K562 (cell line): ENCODE results near the gene FAM124A. TPM values are rescaled to one million over a fixed set of nuclear protein-coding genes. Genes with fewer than 3 reads are reported as not detected.

Experiments
- ATAC-seq: fragments of 200-7000 bp; cut with Tn5 transposase; 3 replicates; pipeline ENCODE4 v1.9.1; 2020; ENCODE audit warnings: moderate library complexity
- BruUV-seq: library from RNA; stranded (reverse); fragments of 400-500 nt; replicated peaks from 2 replicates; lab custom pipeline; 2021; lab: Mats Ljungman, UMichigan
- CTCF ChIA-PET: fragments of 300-600 bp; formaldehyde crosslinking; extraction: SDS; loops from one replicate; lab custom pipeline; 2021; ENCODE audit warnings: low intra/inter-chr PET ratio; lab: Yijun Ruan, JAX
- POLR2A ChIA-PET: fragments of 300-600, 350-650 bp; sonication (Branson Sonifier 250); formaldehyde crosslinking; extraction: SDS; loops from one replicate; lab custom pipeline; 2021; ENCODE audit warnings: antibody characterized with exemption, inconsistent platforms; lab: Yijun Ruan, JAX
- DNase-seq, 4 experiments: peaks; one replicate each; pipeline versions ENCODE4 v3.0.0 to v3.0.0-alpha.2; 2011 to 2018; ENCODE audit warnings: low spot score in 3 of 4, mixed read lengths in 3 of 4; ENCODE audit errors: extremely low read depth in 1 of 4
- FAIRE-seq: peaks from 2 replicates; lab custom pipeline; 2011; peaks lifted over from hg19 to GRCh38; lab: Jason Lieb, UNC
- H2AFZ ChIP-seq: 2 replicates; pipeline ENCODE4 v1.6.0; 2011; ENCODE audit warnings: low read depth, low read length, control low read depth, inconsistent platforms
- H3K27ac ChIP-seq: fragments of 200-600 bp; 3 replicates; pipeline ENCODE4 v1.8.0; 2011; ENCODE audit warnings: low read depth, mild to moderate bottlenecking, control low read depth, inconsistent platforms, low read length, moderate library complexity, mixed read lengths; ENCODE audit errors: extremely low read depth
- H3K27me3 ChIP-seq, 2 experiments: fragments of 300-600 bp in 1 of 2; 2 replicates in 1 of 2; 3 replicates in 1 of 2; pipeline versions ENCODE4 v1.6.0 to v1.8.0; 2011; ENCODE audit warnings: inconsistent platforms in 2 of 2, low read length in 2 of 2, mild to moderate bottlenecking in 1 of 2, mixed read lengths in 1 of 2, moderate library complexity in 1 of 2; ENCODE audit not compliant: control insufficient read depth in 2 of 2, insufficient read depth in 2 of 2
- H3K36me3 ChIP-seq: fragments of 300-600 bp; 3 replicates; pipeline ENCODE4 v1.8.0; 2011; ENCODE audit warnings: mild to moderate bottlenecking, low read length, inconsistent platforms; ENCODE audit not compliant: control insufficient read depth, insufficient read depth
- H3K4me1 ChIP-seq, 2 experiments: fragments of 200-600 bp in 1 of 2; replicated peaks in 1 of 2; 2 replicates in 1 of 2; 3 replicates in 1 of 2; pipeline versions ENCODE4 v1.5.1 to v1.8.0; 2011; ENCODE audit warnings: inconsistent platforms in 2 of 2, low read length in 2 of 2, mild to moderate bottlenecking in 1 of 2, mixed read lengths in 1 of 2, moderate library complexity in 1 of 2; ENCODE audit not compliant: control insufficient read depth in 2 of 2, insufficient read depth in 2 of 2
- H3K4me2 ChIP-seq: 2 replicates; pipeline ENCODE4 v1.6.1; 2011; ENCODE audit warnings: low read length, control low read depth, inconsistent platforms, mixed read lengths; ENCODE audit not compliant: insufficient read depth
- H3K4me3 ChIP-seq: fragments of 200-600 bp; sonication (generic), shearing (Covaris generic); 2 replicates; pipeline ENCODE4 v1.5.1; 2016; ENCODE audit warnings: control low read depth, inconsistent platforms
- H3K79me2 ChIP-seq: fragments of 200-600 bp; 3 replicates; pipeline ENCODE4 v1.8.0; 2011; ENCODE audit warnings: low read length, inconsistent platforms; ENCODE audit not compliant: control insufficient read depth, insufficient read depth
- H3K9ac ChIP-seq, 2 experiments: 2 replicates each; pipeline versions ENCODE4 v1.6.0 to v1.6.1; 2011; ENCODE audit warnings: low read depth in 2 of 2, low read length in 2 of 2, control low read depth in 1 of 2, inconsistent platforms in 1 of 2, mild to moderate bottlenecking in 1 of 2, mixed read lengths in 1 of 2; ENCODE audit not compliant: insufficient read depth in 1 of 2
- H3K9me1 ChIP-seq: one replicate; pipeline ENCODE4 v1.6.0; 2011; ENCODE audit warnings: inconsistent platforms, mild to moderate bottlenecking, low read length, moderate library complexity; ENCODE audit not compliant: control insufficient read depth, insufficient read depth
- H3K9me3 ChIP-seq: replicated peaks from 2 replicates; pipeline ENCODE4 v1.5.1; 2011; ENCODE audit warnings: low read depth, low read length, inconsistent platforms; ENCODE audit not compliant: control insufficient read depth, insufficient read depth
- H4K20me1 ChIP-seq: replicated peaks from 2 replicates; pipeline ENCODE4 v1.6.1; 2011; ENCODE audit warnings: low read length, inconsistent platforms, mixed read lengths; ENCODE audit not compliant: control insufficient read depth, insufficient read depth
- CBFB ChIP-seq: sonication (generic); formaldehyde crosslinking; IDR thresholded peaks from 2 replicates; pipeline ENCODE4 v1.4.0; 2020; ENCODE audit warnings: mild to moderate bottlenecking, missing genetic modification reagents
- CHD4 ChIP-seq: fragments of 200-600 bp; sonication (generic); IDR thresholded peaks from 3 replicates; pipeline ENCODE4 v1.6.1; 2012; ENCODE audit warnings: low read depth, mild to moderate bottlenecking, mixed read lengths, low read length, inconsistent platforms; ENCODE audit not compliant: insufficient read depth, insufficient replicate concordance, poor library complexity, severe bottlenecking
- ELF1 ChIP-seq: fragments of 200-800 bp; sonication (Bioruptor generic); IDR thresholded peaks from 2 replicates; pipeline ENCODE4 v1.6.1; 2016; ENCODE audit warnings: missing genetic modification characterization, missing compliant biosample characterization
- GATAD2A ChIP-seq: fragments of 450-650 bp; IDR thresholded peaks from 2 replicates; pipeline ENCODE4 v1.6.1; 2017
- HOXB6 ChIP-seq: fragments of 250-450 bp; sonication (Bioruptor Pico); IDR thresholded peaks from 2 replicates; pipeline ENCODE4 v1.5.1; 2022; ENCODE audit warnings: mild to moderate bottlenecking, borderline replicate concordance
- MAFF ChIP-seq: IDR thresholded peaks from 2 replicates; pipeline ENCODE4 v1.6.1; 2012; ENCODE audit warnings: low read length, improper control_type of control experiment
- MEF2A ChIP-seq: IDR thresholded peaks from 2 replicates; pipeline ENCODE4 v1.6.1; 2011; ENCODE audit warnings: low read depth, mild to moderate bottlenecking, low read length, moderate library complexity; ENCODE audit not compliant: control insufficient read depth
- NFYB ChIP-seq: IDR thresholded peaks from 2 replicates; pipeline ENCODE4 v1.6.1; 2011; ENCODE audit warnings: mild to moderate bottlenecking, moderate library complexity; ENCODE audit not compliant: insufficient read length; ENCODE audit errors: extremely low read depth
- NUFIP1 ChIP-seq: fragments of 450-650 bp; IDR thresholded peaks from 2 replicates; pipeline ENCODE4 v1.6.1; 2018; ENCODE audit not compliant: partially characterized antibody
- PML ChIP-seq: IDR thresholded peaks from 2 replicates; pipeline ENCODE4 v1.6.1; 2012; ENCODE audit warnings: low read length, inconsistent platforms
- RAD21 ChIP-seq, 2 experiments: fragments of 250-450 bp in 1 of 2; fragments of 450-650 bp in 1 of 2; sonication (Bioruptor Pico) in 1 of 2; formaldehyde crosslinking in 1 of 2; IDR thresholded peaks in 1 of 2; conservative IDR thresholded peaks in 1 of 2; 2 replicates each; pipeline versions ENCODE4 v1.4.0 to v1.8.0; 2020 to 2022; ENCODE audit warnings: mild to moderate bottlenecking in 2 of 2, moderate library complexity in 1 of 2
- RFX1 ChIP-seq: fragments of 450-650 bp; IDR thresholded peaks from 2 replicates; pipeline ENCODE4 v1.6.1; 2016; ENCODE audit warnings: mild to moderate bottlenecking, moderate library complexity
- SMC3 ChIP-seq: conservative IDR thresholded peaks from 2 replicates; pipeline ENCODE4 v1.6.1; 2011; ENCODE audit warnings: low read depth, low read length, improper control_type of control experiment; ENCODE audit not compliant: insufficient read depth
- TBP ChIP-seq: optimal IDR thresholded peaks from 2 replicates; pipeline ENCODE3; 2011; ENCODE audit warnings: low read depth, low read length, improper control_type of control experiment
- THAP7 ChIP-seq: fragments of 250-450 bp; sonication (Bioruptor Pico); IDR thresholded peaks from 2 replicates; pipeline ENCODE4 v1.5.0; 2021
- ZNF785 ChIP-seq: fragments of 250-450 bp; sonication (Bioruptor Pico); IDR thresholded peaks from 2 replicates; pipeline ENCODE4 v1.4.0; 2020; ENCODE audit warnings: mild to moderate bottlenecking
- WGBS: fragments of 100-300 bp; shearing (Covaris generic); methylation state at CpG from one replicate; pipeline ENCODE4 v1.1.6; 2016; ENCODE audit warnings: low coverage, mixed read lengths; ENCODE audit not compliant: insufficient coverage; ENCODE audit errors: missing lambda C conversion rate; 5-methylcytosine and 5-hydroxymethylcytosine counted together
- in situ Hi-C: fragments of 300-500 bp; cut with MboI; formaldehyde crosslinking; loops from 4 replicates; pipeline ENCODE4 v1.15.0; 2018; ENCODE audit warnings: inconsistent platforms, mixed read lengths
- intact Hi-C: fragments of 100-400 bp; cut with micrococcal nuclease; formaldehyde crosslinking; loops from 2 replicates; pipeline ENCODE4 v1.14.2; 2022
- polyA plus RNA-seq, 8 experiments: library from polyadenylated mRNA; depleted of rRNA in 4 of 8; stranded (reverse) in 5 of 8; unstranded in 3 of 8; fragments of >200 nt; fragmentation: Nextera tagmentation in 2 of 8; fragmentation: Illumina TruSeq in 1 of 8; extraction: Ambion mirVana in 2 of 8; extraction: Trizol in 1 of 8; gene quantifications; 2 replicates each; pipeline versions ENCODE4 v1.2.1 to v1.2.3, GENCODE V29; 2011 to 2014; ENCODE audit warnings: inconsistent platforms in 1 of 8, missing spikeins in 1 of 8
- total RNA-seq, 7 experiments: library from RNA; depleted of rRNA in 6 of 7; stranded (reverse); fragments of >200 nt in 6 of 7; fragmentation: Illumina TruSeq in 2 of 7; extraction: Trizol in 2 of 7; gene quantifications; 2 replicates each; pipeline versions ENCODE4 v1.2.1 to v1.2.3, GENCODE V29; 2011 to 2021; ENCODE audit warnings: low replicate concordance in 1 of 7
- TF ChIP-seq, protein P1 (sequence below): sonication (generic); formaldehyde crosslinking; IDR thresholded peaks from 2 replicates; pipeline ENCODE4 v1.8.1; 2023; ENCODE audit warnings: mild to moderate bottlenecking, missing genetic modification reagents

Gene FAM124A
- total and polyA plus RNA-seq, 9 of the 15 experiments (the other 6 are each of a cell fraction or from before 2014, with no cell fraction given): not detected

GRCh38 chr13:51284339-51284738 is 62.1 kb downstream of the FAM124A start (continued):
- no peak for TF ChIP-seq CHD4

DNA sequence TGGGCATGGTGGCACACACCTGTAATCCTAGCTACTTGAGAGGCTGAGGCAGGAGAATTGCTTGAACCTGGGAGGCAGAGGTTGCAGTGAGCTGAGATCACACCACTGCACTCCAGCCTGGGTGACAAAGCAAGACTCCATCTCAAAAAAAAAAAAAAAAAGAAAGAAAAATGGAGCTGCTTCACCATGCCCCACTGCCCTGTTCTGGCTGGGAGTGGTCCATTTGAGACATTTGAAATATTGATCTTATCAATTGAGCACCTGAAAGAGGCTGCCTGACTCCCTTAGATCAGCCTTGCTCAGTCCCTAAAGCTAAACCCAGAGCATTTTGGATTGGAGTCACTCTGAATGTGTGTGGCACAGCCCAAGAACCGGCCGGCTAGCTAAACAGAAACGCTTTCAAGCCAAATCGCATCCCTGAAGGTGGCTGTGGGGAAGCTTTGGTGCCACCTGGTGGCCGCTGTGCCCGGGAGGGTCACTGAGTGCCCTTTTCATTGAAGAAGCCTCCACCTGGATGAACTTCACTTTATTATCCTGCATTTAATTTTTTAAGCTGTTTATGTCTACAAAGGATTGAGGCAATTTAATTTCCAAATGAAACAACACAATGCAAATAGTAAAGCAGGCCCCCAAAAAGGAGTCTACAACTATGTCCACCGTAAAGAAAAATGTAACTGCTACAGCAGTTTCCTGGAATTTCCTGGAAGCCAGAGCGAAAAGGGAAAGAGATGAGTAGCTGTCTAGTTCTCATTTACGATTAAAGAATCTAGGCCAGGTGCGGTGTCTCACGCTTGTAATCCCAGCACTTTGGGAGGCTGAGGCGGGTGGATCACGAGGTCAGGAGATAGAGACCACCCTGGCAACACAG is 64.2 kb downstream of the FAM124A start:
- intact Hi-C loops: loop anchor here (1.0 to 2.0 kb wide), 2 partner anchors 138 to 161 kb away; no protein-coding TSS in a partner anchor
- peak; percentile 63 for FAIRE-seq
- POLR2A ChIA-PET: interaction anchor here (0.7 kb wide), 1 partner anchor 23 kb away, joined by 3 read pairs; no protein-coding TSS in a partner anchor
- TF ChIP-seq MAFF: no peak
- TF ChIP-seq HOXB6: no peak
- no peak for TF ChIP-seq ZNF785 (CRISPR knock-in tag)
- TF ChIP-seq RFX1: no peak
- TF ChIP-seq, protein P1, sequence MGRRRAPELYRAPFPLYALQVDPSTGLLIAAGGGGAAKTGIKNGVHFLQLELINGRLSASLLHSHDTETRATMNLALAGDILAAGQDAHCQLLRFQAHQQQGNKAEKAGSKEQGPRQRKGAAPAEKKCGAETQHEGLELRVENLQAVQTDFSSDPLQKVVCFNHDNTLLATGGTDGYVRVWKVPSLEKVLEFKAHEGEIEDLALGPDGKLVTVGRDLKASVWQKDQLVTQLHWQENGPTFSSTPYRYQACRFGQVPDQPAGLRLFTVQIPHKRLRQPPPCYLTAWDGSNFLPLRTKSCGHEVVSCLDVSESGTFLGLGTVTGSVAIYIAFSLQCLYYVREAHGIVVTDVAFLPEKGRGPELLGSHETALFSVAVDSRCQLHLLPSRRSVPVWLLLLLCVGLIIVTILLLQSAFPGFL: no peak
- TF ChIP-seq NUFIP1: no peak
- TF ChIP-seq TBP: no peak
- no peak for TF ChIP-seq NFYB
- TF ChIP-seq CBFB: no peak
- TF ChIP-seq MEF2A: no peak
- no peak for TF ChIP-seq PML
- TF ChIP-seq RAD21 (CRISPR knock-in tag; conservative IDR thresholded peaks at IDR 0.05 in 1 of 2, IDR thresholded peaks at IDR 0.05 in 1 of 2): peak; percentile 62 to 72
- no peak for TF ChIP-seq THAP7 (CRISPR knock-in tag)
- TF ChIP-seq SMC3: peak; percentile 66
- TF ChIP-seq ELF1 (tag): no peak
- no peak for TF ChIP-seq GATAD2A

More for the DNA sequence above, 64.2 kb downstream of the FAM124A start:
- H3K4me2 ChIP-seq: no peak overlapping the region
- 1% methylated on average over 13 of the region's 13 CpGs for WGBS
- BruUV-seq: no TSS peak
- H3K4me3 ChIP-seq: no peak overlapping the region
- DNase-seq (peak; percentile 44 to 66 (median 56)), ATAC-seq (peak; percentile 91)
- no peaks in the 10 kb centered on the region for H3K4me1 ChIP-seq
- H3K27ac ChIP-seq: no peak overlapping the region
- no peaks in the 10 kb centered on the region for H3K36me3 ChIP-seq
- H4K20me1 ChIP-seq: no peaks in the 10 kb centered on the region
- CTCF ChIA-PET: interaction anchor here (2.3 kb wide), 1 partner anchor 160 kb away, joined by 10 read pairs; no protein-coding TSS in a partner anchor
- H3K27me3 ChIP-seq: peaks cover 0 to 16% of the 10 kb centered on the region in 2 experiments; a peak in 2 of 5 replicates
- H3K9me3 ChIP-seq: no peaks in the 10 kb centered on the region
- H2AFZ ChIP-seq: no peak overlapping the region
- no peaks in the 10 kb centered on the region for H3K9me1 ChIP-seq
- no peak overlapping the region for H3K9ac ChIP-seq
- no peaks in the 10 kb centered on the region for H3K79me2 ChIP-seq
- in situ Hi-C loops: no loop called here
